IPS-15b (cell line): ENCODE measurements around the gene FCMR.
A peak's percentile ranks its signal among the peaks of the same experiment; 100 is the strongest.

ENCODE experiments used
- H3K27me3 ChIP-seq: one replicate; pipeline ENCODE4 v1.6.1; 2013; ENCODE audit warnings: low read length; ENCODE audit not compliant: control insufficient read depth, insufficient read depth
- H3K36me3 ChIP-seq: one replicate; pipeline ENCODE4 v1.6.1; 2013; ENCODE audit warnings: low read length; ENCODE audit not compliant: control insufficient read depth, insufficient read depth
- H3K4me1 ChIP-seq: one replicate; pipeline ENCODE4 v1.6.1; 2013; ENCODE audit warnings: mild to moderate bottlenecking, low read length; ENCODE audit not compliant: control insufficient read depth, insufficient read depth
- H3K4me3 ChIP-seq: one replicate; pipeline ENCODE4 v1.5.1; 2013; ENCODE audit warnings: low read depth, low read length
- H3K9ac ChIP-seq: one replicate; pipeline ENCODE4 v1.6.1; 2013; ENCODE audit warnings: low read depth, mild to moderate bottlenecking, low read length
- H3K9me3 ChIP-seq: one replicate; pipeline ENCODE4 v1.6.1; 2013; ENCODE audit warnings: mild to moderate bottlenecking, low read length; ENCODE audit not compliant: control insufficient read depth, insufficient read depth

Gene FCMR

GRCh38 chr1:206915030-206915735, 6.6 kb downstream of the FCMR start:
- peaks cover under 1% of the 10 kb centered on the region for H3K4me1 ChIP-seq
- no peak overlapping the region for H3K9ac ChIP-seq
- peaks cover 11% of the 10 kb centered on the region for H3K27me3 ChIP-seq
- H3K4me3 ChIP-seq, result no peak overlapping the region
- no peaks in the 10 kb centered on the region for H3K9me3 ChIP-seq
- H3K36me3 ChIP-seq, result no peaks in the 10 kb centered on the region

- Histone ChIP-seq H3K4me1 (peaks cover 4% of the 10 kb centered on the region), H3K27me3 (peaks cover 18% of the 10 kb centered on the region), H3K9ac (no peak overlapping the region), H3K9me3 (no peaks in the 10 kb centered on the region), H3K36me3 (no peaks in the 10 kb centered on the region), H3K4me3 (no peak overlapping the region)
Observed at GRCh38 chr1:206913766-206914537, 7.8 kb downstream of the FCMR start.

- Histone ChIP-seq H3K27me3 (peaks cover 32% of the 10 kb centered on the region), H3K9me3 (no peaks in the 10 kb centered on the region), H3K4me3 (no peak overlapping the region), H3K36me3 (no peaks in the 10 kb centered on the region), H3K4me1 (peaks cover 7% of the 10 kb centered on the region), H3K9ac (no peak overlapping the region)
Observed at GRCh38 chr1:206912445-206913095, 9.2 kb downstream of the FCMR start.

- no peak overlapping the region for H3K9ac ChIP-seq
- H3K9me3 ChIP-seq, result no peaks in the 10 kb centered on the region
- H3K36me3 ChIP-seq, result no peaks in the 10 kb centered on the region
- peaks cover 11% of the 10 kb centered on the region for H3K4me1 ChIP-seq
- H3K27me3 ChIP-seq, result peaks cover 40% of the 10 kb centered on the region
- no peak overlapping the region for H3K4me3 ChIP-seq
Observed at GRCh38 chr1:206911064-206911663, 10.6 kb downstream of the FCMR start.

- H3K4me1 ChIP-seq, result peaks cover 11% of the 10 kb centered on the region
- peaks cover 43% of the 10 kb centered on the region for H3K27me3 ChIP-seq
- no peaks in the 10 kb centered on the region for H3K9me3 ChIP-seq
- no peaks in the 10 kb centered on the region for H3K36me3 ChIP-seq
- peak overlapping the region; percentile 55 for H3K9ac ChIP-seq
- H3K4me3 ChIP-seq, result peak overlapping the region; percentile 73
Observed at GRCh38 chr1:206909883-206910318, 11.8 kb downstream of the FCMR start.

GRCh38 chr1:206909161-206909882, 12.4 kb downstream of the FCMR start:
- H3K36me3 ChIP-seq, result no peaks in the 10 kb centered on the region
- H3K4me1 ChIP-seq, result peaks cover 11% of the 10 kb centered on the region
- H3K4me3 ChIP-seq, result peak overlapping the region; percentile 73
- H3K9ac ChIP-seq, result peak overlapping the region; percentile 19
- H3K27me3 ChIP-seq, result peaks cover 43% of the 10 kb centered on the region
- H3K9me3 ChIP-seq, result no peaks in the 10 kb centered on the region

- Histone ChIP-seq H3K36me3 (no peaks in the 10 kb centered on the region), H3K9ac (no peak overlapping the region), H3K9me3 (no peaks in the 10 kb centered on the region), H3K27me3 (peaks cover 43% of the 10 kb centered on the region), H3K4me3 (no peak overlapping the region), H3K4me1 (peaks cover 11% of the 10 kb centered on the region)
Observed at GRCh38 chr1:206908038-206908437, 13.7 kb downstream of the FCMR start.

GRCh38 chr1:206907304-206907991, 14.3 kb downstream of the FCMR start:
- Histone ChIP-seq H3K4me3 (no peak overlapping the region), H3K27me3 (peaks cover 40% of the 10 kb centered on the region), H3K9me3 (no peaks in the 10 kb centered on the region), H3K9ac (no peak overlapping the region), H3K4me1 (peaks cover 11% of the 10 kb centered on the region), H3K36me3 (no peaks in the 10 kb centered on the region)

GRCh38 chr1:206905295-206906164, 16.2 kb downstream of the FCMR start:
- H3K9me3 ChIP-seq, result no peaks in the 10 kb centered on the region
- no peaks in the 10 kb centered on the region for H3K36me3 ChIP-seq
- H3K4me3 ChIP-seq, result no peak overlapping the region
- H3K4me1 ChIP-seq, result peaks cover 11% of the 10 kb centered on the region
- H3K9ac ChIP-seq, result no peak overlapping the region
- H3K27me3 ChIP-seq, result peaks cover 35% of the 10 kb centered on the region

- no peak overlapping the region for H3K4me3 ChIP-seq
- H3K4me1 ChIP-seq, result peaks cover 7% of the 10 kb centered on the region
- H3K9me3 ChIP-seq, result no peaks in the 10 kb centered on the region
- no peaks in the 10 kb centered on the region for H3K36me3 ChIP-seq
- no peak overlapping the region for H3K9ac ChIP-seq
- peaks cover 26% of the 10 kb centered on the region for H3K27me3 ChIP-seq
Observed at GRCh38 chr1:206904423-206905142, 17.2 kb downstream of the FCMR start.
